Ammon's horn (tissue), 1 donor: ENCODE data around the gene PDCD1LG2.
"Not testable (repeated sequence)": the region's sequence is repeated elsewhere in the genome, so short reads cannot be mapped to it uniquely, and the experiment has no call there.

Source experiments
- DNase-seq: peaks from one replicate; pipeline ENCODE4 v3.0.0-alpha.2; 2016; ENCODE audit warnings: low spot score

PDCD1LG2 gene

DNA sequence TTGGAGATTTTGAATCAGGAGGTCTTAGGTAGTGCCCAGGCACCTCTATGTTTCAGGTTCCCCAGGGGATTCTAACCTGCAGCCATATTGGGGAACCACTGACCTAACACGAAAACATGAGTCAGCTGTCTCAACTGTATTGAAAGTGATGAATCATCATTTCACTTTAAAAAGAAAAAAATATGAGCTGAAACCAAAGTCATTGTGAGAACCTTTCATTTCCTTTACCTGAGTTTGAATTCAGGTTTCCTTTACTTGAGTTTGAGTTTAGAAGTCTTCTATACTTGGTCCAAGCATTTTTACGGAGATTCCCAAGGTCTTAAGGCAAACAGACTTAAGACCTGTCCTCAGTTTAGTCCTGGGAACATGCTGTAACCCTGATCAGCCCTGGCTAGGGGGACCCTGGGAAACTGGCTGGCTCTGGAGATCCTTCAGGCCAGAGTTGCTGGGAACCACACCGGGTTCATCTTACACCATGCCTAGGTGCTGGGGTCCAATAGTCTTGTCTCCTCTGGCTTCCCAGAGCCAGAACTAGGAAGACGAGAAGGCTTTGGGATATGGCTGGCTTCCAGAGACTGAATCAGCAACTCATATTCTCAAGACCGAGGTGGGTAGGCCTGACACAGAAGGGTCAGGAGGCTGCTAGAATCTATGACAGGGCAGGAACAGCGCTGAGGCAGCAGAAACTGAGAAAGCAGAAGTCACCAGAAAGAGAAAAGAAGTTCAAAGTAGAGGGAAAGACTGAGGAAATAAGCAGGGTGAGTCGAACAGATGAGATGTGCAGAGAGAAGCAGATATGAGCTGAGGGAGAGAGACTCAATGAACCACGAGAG, 16.4 kb upstream of the PDCD1LG2 start:
- DNase-seq, result peak; percentile 56

DNA sequence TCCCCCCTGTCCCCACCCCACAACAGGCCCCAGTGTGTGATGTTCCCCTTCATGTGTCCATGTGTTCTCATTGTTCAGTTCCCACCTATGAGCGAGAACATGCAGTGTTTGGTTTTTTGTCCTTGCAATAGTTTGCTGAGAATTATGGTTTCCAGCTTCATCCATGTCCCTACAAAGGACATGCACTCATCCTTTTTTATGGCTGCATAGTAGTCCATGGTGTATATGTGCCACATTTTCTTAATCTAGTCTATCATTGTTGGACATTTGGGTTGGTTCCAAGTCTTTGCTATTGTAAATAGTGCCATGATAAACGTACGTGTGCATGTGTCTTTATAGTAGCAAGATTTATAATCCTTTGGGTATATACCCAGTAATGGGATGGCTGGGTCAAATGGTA, 15.6 kb upstream of the PDCD1LG2 start:
- not testable (repeated sequence) for DNase-seq

DNA sequence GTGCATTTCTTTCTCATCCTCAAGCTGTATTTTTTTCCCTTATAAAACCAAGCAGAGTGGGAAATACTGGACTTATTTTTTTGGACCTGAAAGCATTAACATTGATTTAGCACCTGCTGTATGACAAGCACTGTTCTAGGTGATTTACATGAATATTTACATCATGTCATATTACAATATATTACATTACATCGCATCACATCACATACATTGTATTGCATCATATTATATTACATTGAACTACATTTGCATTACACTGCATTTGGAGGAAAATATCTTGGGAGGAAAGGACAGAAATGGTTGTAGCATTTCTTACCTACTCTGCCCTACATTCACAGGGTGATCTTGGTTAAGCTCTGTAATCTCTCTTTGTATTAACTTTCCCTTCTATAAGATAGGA, 11.2 kb upstream of the PDCD1LG2 start:
- DNase-seq, result no peak

DNA sequence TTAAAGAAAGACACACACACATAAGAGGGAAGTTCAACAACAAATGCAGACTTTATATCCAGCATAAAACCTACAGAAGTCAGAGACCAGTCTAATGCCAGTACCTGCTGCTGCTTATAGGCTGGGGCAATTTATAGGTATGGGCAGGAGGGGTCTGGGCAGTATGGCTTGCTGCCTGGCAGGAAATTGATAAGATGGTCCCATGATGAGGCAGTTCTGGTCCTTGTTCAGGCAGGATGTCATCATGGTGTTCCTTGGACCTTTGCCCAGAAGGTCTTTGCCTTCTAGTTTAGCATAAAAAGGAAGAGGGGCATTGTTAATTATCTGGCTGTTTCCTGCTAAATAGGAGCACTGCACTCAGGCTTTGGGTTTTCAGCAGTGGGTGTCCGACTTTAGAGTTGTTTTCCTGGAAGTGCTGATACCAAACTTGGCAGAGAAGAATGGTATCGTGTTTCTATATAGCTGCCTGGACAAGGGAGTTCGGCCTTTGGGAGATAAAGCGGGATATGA, 10.4 kb upstream of the PDCD1LG2 start:
- no peak for DNase-seq

DNA sequence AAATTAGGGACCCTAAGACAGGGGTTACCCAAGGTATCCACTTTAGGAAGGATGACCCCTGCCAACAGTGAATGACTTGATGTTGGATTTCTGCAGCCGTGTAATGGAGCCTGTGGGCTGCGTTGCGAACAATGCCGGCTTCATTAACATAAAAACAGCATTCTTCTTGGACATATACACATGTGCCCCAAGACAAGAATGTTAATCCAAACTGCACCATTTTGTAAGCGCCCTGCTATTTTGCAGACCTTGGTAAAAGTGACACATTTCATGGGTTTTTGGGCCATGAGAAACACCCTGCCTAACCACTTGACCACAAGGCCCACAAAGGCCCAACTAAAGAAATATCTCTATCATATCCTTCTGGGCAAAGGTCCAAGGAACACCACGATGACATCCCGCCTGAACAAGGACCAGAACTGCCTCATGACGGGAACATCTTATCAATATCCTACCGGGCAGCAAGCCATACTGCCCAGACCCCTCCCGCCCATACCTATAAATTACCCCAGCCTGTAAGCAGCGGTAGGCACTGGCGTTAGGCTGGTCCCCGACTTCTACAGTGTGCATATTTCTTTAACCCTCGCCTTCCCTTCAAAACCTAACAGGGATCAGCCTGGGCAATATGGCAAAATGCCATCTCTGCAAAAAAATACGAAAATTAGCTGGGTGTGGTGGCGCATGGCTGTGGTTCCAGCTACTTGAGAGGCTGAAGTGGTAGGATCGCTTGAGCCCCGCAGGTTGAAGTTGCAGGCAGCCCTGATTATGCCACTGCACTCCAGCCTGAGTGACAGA, 9.7 kb upstream of the PDCD1LG2 start:
- no peak for DNase-seq

DNA sequence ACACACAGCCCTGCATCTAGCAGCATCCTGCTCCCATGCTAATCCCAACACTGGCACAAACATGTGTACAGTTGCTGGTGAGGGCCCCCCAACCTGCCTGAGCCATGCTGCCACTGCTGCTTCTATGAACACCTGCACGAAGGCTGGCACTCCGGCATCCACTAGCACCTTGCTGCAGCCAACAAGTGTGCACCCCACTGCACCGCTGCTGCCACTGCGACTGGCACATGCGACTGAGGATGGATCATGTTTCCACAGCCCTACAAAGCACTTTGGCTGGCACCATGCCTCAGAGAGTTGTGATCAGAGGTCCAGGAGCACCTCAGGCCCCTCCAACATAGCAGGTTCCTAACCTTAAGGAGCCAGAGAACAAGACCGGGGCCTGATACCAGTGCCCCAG, 7.8 kb upstream of the PDCD1LG2 start:
- no peak for DNase-seq

DNA sequence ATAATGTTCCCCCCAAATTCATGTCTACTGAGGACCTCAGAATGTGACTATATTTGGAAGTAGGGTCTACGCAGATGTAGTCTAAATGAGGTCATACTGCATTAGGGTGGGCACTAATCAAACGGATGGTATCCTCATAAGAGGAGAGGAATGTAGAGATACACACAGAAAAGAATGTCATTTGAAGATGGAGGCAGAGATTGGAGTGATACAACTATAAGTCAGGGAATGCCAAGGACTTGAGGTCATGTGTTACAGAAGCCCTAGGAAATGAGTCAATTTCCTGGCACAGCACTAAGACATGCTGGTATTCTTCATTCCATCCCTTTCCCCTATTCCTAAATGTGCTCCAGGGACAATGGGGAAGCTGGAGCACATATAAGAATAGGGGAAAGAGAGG, 758 bp upstream of the PDCD1LG2 start:
- DNase-seq, result no peak

DNA sequence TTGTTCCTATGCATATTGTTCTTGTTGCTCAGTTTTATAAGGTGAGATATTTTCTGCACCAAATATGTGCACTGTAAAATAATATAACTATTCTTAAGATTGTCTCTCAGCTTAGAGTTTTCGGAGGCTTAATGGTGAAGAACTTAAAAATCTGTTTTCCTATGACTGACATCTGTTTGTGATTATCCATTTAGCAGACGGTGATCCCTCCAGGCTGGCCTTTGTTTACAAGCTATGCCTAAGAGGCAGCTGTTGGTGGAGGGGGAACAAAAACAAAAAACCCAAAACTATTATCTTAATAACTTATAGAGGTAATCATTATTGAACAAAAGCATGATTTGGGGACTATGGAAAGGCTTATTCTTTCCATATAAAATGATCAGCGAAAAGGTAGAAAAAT, 658 bp downstream of the PDCD1LG2 start:
- no peak for DNase-seq

DNA sequence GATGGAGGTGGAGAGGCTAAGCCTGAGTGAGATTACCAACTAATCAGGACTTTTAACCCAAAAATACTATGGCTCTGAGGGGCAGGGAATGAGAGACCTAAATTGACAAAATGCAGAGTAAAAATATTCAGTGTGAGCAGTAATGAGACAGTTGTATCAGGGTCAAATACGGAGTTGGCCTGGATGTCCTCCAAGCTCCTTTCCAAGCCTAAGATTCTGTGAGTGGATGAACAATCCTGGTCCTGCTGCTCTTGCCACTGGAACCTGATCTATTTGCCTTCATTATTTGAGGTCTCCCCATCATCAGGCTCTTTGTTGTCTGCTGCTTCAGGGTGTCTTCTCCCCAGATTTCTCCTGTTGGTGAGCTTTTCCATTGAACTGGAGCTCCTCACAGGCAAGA, 1.1 kb downstream of the PDCD1LG2 start:
- DNase-seq, result no peak

DNA sequence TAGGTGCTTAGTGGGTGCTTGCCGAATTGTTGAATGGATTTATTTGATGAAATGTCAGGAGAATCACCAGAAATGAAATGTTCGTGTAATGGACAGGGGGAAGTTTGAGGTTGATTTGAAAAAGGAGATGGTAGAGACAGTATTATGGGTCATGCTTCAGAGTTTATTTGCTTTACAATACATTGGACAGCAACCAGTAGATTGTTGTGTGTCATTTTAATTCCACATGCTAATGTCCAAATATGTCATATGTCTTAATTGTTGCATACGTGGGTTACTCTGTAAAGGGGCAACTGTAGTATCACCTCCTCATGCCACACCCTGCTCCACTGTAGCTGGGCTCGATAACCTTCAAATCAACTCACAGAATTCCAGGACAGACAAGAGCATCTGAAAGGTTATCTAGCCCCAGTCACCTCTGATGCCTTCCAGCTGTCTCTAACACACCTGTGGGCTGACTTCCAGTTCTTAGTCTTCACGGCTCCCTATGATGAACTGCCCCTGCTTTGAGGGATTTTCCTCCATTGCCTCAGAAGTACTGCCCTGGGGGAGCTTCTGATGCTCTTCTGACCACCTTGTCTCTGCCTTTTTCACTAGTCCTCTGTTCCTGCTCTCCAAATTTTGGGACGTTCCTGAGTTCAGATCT, 1.7 kb downstream of the PDCD1LG2 start:
- DNase-seq, result no peak

DNA sequence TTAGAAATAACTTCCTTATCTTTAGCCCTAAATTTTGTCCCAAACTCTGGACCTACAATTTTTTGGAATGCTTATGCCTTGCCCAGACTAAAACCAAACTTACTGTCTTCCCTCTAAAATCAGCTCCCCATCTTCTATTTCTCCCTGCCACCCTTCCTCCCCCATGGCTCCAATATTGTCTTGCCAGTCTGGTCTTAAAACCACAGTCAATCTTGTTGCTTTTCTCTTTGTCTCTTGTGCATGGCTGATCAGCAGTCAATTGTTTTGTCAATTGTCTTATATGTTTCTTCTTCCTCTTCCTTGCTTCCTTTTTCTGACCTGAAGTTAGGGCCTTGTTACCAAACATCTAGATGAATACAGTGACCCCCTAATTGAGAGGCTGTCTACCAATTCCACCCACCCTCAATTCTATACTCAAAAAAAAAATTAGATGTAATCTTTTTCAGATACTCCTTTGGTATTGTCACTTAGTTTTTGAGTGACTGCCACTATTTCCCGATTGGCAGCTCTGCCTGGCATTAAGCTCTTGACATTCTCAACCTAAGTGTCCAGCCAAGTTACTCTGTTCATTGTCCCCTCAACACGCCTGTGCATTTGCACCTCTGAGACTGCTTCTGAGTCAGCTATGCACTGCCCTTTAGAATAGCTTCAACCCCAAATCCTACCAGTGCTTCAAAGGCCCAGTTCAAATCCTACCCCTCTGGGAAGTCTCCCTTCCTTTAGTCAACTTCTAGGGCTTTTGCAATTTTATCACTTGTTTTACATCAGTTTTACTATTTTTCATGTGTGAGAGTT, 2.5 kb downstream of the PDCD1LG2 start:
- no peak for DNase-seq

DNA sequence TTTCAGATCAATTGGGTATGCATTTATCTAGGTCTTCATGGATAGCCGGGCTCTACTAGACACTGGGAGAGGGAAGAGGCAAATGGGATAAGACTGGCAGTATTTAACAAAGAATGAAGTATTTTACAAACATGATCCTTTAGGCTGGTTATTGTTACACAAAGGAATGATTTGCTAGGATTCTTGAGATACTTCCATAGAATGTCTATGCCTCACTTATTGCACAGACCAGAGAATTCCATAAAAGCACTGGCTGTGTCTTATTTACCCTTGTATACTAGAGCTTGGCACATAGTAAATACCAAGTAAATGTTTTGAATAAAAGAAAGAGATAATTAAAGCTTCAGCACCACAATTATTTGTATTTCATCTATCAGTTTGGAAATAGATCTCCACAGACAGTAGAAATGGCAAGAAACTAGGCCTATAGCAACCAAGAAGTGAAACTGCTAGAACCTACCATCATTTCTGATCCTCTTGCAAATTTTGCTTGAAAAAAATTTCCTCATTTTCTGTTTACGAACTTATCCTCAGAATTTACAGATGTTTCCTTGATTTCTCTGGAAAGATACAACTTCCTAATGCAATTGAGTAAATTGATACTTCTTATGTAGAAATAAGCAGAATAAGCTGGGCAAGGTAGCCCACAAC, 3.8 kb downstream of the PDCD1LG2 start:
- no peak for DNase-seq

DNA sequence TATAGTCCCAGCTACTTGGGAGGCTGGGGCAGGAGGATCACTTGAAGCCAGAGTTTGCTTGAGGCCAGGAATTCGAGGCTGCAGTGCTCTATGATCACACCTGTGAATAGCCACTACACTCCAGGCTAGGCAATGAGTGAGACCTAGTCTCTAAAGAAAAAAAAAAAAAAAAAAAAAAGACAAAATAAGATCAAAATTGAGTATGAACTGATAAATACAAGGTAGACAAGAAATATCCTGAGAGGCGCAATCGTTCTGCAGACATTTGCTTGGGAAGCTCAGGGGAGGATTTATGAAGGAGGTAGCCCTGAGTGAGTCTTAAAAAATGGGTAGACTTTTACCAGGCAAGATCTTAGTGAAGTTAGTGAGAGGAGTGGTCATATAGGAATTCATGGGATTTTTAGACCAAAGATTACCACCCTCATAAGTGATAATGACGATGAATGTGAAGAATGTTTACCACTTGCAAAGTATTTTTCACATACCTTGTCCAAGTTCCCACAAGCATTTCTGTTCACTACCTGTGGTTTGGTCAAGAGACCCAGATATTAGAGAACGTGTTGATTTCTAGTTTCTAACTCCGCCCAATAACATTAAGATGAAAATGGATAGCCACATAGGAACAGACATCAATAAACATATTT, 4.4 kb downstream of the PDCD1LG2 start:
- DNase-seq, result no peak

DNA sequence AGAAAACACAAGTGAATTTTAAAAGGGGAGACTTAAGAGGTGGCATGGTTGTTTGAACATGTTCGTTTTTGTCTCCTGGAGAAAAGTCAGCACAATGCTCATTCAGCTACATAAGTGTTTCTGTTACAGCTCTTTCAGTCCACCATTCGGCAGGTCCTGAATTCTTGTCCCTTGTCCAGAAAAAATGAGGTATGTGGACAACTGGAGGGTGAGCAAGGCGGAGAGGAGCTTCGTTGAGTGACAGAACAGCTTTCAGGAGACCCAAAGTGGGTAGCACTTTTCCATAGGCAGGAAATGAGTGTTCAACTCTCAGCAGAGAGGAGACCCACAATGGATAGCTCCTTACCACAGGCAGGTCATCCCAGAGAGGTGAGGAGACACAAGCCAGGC, 4.9 kb downstream of the PDCD1LG2 start:
- DNase-seq, result no peak

DNA sequence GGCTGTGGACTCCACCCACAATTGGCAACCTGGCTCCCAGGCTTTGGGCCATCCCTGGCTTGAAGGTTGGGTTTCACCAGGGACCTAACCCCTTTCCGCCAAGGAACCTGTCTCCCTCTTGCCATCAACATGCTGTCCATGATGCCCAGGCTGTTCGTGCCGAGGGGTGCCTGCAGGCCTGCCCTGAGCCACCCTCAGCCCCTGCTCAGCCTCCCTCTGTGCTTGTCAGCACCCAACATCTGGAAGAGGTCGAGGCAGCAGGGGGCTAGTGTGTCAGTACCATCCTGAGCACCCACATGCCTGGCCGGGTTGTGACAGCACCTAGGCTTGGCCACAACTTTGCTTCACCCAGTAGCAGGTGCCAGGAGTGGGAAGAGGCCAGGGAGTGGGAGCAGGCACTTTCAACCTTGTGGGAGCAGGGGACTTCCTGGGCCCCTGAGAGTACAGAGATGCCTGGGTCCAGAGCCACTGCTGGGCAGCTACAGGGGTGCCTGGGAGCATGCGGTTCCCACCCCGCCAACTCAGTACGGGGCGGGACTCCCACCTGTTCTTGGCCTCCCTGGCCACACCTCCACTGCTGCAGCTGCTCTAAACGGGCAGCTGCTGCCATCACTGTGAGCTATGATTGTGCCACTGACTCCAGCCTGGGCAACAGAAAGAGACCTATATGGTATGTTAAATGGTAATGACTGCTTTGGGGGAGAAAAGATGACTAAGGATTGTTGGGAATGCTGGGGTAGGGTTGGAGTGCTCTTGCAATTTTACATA, 6.3 kb downstream of the PDCD1LG2 start:
- no peak for DNase-seq

DNA sequence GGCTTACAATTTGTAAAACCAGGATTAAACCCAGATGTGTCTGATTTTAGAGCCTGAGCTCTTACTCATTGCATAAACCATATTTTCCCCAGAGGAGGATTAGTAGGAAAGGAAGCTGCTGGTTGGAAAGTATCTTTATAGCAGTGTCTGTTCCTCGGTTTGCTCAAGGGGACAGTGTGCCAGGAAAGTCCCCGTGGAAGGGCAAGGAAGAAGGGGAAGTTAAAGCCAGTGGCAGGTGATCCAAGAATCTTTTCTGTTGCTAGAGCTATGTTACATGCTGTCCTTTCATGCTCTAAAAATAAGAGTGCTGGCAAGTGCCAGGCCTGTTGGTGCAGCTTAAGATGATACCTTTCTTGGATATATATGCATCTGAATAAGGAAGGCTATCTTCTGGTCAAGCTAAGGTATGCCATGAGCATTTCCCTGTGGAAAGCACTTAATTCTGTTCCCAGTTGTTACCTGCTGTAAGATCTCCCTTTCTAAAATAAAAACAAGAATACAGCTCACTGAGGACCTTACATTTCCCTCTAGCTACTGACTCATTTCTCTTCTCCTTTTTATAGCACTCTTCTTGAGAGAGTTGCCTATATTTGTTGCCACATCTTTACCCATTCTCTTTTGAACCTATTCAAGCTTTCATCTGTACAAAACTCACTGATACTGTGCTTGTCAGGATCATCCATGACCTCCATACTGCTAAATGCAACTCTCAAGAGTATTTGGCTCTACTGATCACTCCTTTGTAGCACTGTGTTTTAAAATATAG, 8.0 kb downstream of the PDCD1LG2 start:
- DNase-seq, result no peak

DNA sequence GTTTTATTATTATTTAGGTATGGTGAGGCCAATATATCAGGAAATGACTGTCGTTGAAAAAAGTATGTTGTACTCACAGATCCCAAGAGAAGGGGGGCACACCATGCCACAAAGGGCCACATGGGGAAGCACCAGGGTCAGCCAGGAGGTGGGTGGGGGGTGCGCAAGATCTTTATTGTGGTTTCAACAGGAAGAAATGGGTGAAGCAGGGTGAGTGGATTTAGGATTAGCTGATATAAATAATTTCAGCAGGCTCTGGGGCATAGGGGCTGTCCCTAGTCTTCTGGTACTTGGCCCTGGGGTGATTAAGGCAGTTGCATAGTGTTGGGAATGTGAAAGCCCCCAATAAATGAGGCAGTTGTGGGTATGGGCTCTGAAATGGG, 8.6 kb downstream of the PDCD1LG2 start:
- no peak for DNase-seq

DNA sequence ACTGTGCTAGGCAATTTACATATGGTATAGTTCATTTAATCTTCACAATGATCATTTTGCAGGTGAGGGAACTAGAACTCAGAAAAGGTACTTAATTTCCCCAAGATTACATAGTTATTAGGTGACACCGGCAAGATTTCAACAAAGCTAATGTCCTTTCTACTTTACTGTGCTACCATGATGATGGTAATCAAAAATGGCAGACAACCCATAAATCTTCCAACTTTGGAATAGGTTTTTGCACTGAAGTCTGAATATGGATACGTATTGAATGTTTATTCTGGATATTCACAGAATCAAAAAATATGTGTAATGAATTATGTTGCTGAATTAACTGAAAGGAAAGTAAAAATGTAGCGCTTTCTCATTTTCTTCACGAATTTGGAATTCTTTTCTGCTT, 13.8 kb downstream of the PDCD1LG2 start:
- DNase-seq, result no peak

DNA sequence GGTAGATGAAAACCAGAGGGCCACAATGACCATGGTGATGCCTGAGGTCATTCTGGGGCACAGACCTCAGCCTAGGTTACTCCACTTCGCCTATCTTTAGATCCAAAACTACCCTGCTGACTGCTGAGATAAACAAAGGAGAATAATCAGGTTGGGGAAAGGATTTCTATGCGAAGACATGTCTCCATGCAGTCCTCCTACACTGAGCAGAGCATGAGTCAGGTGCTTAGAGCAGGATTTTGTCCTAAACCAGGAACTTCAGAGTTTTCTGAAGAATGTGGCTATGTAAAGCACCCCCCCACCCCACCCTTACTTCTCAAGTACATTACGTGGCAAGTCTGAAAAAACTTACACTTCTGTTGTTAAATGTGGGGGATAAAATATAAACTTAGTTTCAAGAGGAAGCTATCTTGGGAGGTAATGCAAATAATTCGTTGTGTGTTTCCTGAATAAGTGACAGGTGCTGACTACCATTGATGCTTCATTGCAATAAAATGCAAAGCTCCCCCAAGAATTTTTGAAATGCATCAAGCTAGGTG, 19.4 kb downstream of the PDCD1LG2 start:
- DNase-seq, result no peak
